Breast epithelium (tissue), 4 donors: ENCODE results near the gene OR8B12. TPM values are rescaled to one million over a fixed set of nuclear protein-coding genes. Genes with fewer than 3 reads are reported as not detected.
"Not testable (repeated sequence)": the region's sequence is repeated elsewhere in the genome, so short reads cannot be mapped to it uniquely, and the experiment has no call there.

Experiments used
- DNase-seq, 2 donors: peaks; one replicate each; pipeline ENCODE4 v3.0.0-alpha.2; 2019; ENCODE audit warnings: low spot score in 2 of 2
- H3K27ac ChIP-seq, 2 donors: fragments of 200-600 bp; sonication (generic) in 1 of 2; one replicate each; pipeline ENCODE4 v1.5.1; 2016 to 2019; ENCODE audit warnings: mild to moderate bottlenecking in 1 of 2
- H3K27me3 ChIP-seq, 2 donors: fragments of 200-600 bp; sonication (generic) in 1 of 2; one replicate each; pipeline versions ENCODE4 v1.5.1 to v1.6.0; 2017 to 2019; ENCODE audit warnings: control low read depth in 1 of 2, mild to moderate bottlenecking in 1 of 2
- H3K36me3 ChIP-seq: fragments of 200-600 bp; one replicate; pipeline ENCODE4 v1.5.1; 2019
- H3K4me1 ChIP-seq, 2 donors: fragments of 200-600 bp; sonication (generic); one replicate each; pipeline ENCODE4 v1.5.1; 2016 to 2019; ENCODE audit warnings: control low read depth in 1 of 2
- H3K4me3 ChIP-seq, 3 donors: fragments of 200-600 bp; sonication (generic); 1 replicate in 2 of 3; 2 replicates in 1 of 3; pipeline ENCODE4 v1.5.1; 2016 to 2019; ENCODE audit warnings: mild to moderate bottlenecking in 3 of 3, moderate library complexity in 2 of 3
- H3K9me3 ChIP-seq, 2 donors: fragments of 200-600 bp; sonication (generic) in 1 of 2; one replicate each; pipeline ENCODE4 v1.5.1; 2016 to 2019; ENCODE audit warnings: control low read depth in 1 of 2
- CTCF ChIP-seq, 3 donors: fragments of 450-650 bp; IDR thresholded peaks; one replicate each; pipeline ENCODE4 v1.5.1; 2016 to 2017; ENCODE audit warnings: antibody characterized with exemption in 3 of 3, mild to moderate bottlenecking in 3 of 3, moderate library complexity in 3 of 3
- POLR2A ChIP-seq: fragments of 450-650 bp; IDR thresholded peaks from one replicate; pipeline ENCODE4 v1.6.1; 2016; ENCODE audit warnings: antibody characterized with exemption, mild to moderate bottlenecking, moderate library complexity
- POLR2AphosphoS5 ChIP-seq, 3 donors: sonication (generic); formaldehyde crosslinking; IDR thresholded peaks; one replicate each; pipeline ENCODE4 v1.6.1; 2017; ENCODE audit warnings: antibody characterized with exemption in 3 of 3
- intact Hi-C: fragments of 100-400 bp; cut with DNase I; formaldehyde crosslinking; loops from one replicate; pipeline ENCODE4 v1.15.1; 2023; ENCODE audit warnings: low total_unique reads
- total RNA-seq, 3 donors: library from RNA; depleted of rRNA; stranded (reverse); fragments of >200 nt; gene quantifications; one replicate each; pipeline ENCODE4 v1.1.0, GENCODE V29; 2016

OR8B12 gene
- total RNA-seq, 3 donors from 2014 or later = not detected

GRCh38 chr11:124517314-124517713 is 26.1 kb downstream of the OR8B12 start:
- no peaks in the 10 kb centered on the region for H3K4me1 ChIP-seq
- no peak overlapping the region for H3K27ac ChIP-seq
- DNase-seq = no peak
- H3K4me3 ChIP-seq = no peak overlapping the region
- H3K27me3 ChIP-seq = no peaks in the 10 kb centered on the region
- no peaks in the 10 kb centered on the region for H3K36me3 ChIP-seq
- intact Hi-C loops = no loop called here
- H3K9me3 ChIP-seq = no peaks in the 10 kb centered on the region
- no peak for TF ChIP-seq POLR2AphosphoS5 (IDR thresholded peaks at IDR 0.05)
- no peak for TF ChIP-seq POLR2A
- no peak for TF ChIP-seq CTCF (IDR thresholded peaks at IDR 0.05)

GRCh38 chr11:124514675-124515074 is 28.8 kb downstream of the OR8B12 start:
- H3K27me3 ChIP-seq, H3K36me3 ChIP-seq, H3K4me3 ChIP-seq, H3K9me3 ChIP-seq, H3K4me1 ChIP-seq, intact Hi-C loops, DNase-seq, H3K27ac ChIP-seq: not testable (repeated sequence)

DNA sequence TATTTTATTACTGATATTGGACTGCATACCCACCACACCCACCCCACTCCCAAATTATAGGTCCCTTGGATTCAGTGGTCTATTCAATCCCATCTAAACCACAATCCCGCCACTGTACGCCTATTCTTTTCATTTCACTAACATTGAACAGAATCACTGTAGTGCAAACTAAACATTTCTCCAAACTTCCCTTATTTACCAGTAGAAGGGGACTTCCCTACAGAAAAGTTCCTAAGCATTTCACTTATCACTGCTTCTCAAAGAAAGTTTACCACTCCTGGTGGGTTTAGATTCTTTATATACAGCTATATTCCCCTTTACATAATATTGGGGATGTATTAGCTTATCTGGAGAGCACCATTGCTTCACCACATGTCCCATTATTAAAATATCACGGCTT is 29.3 kb downstream of the OR8B12 start:
- Histone ChIP-seq H3K36me3 (no peaks in the 10 kb centered on the region), H3K4me1 (no peaks in the 10 kb centered on the region), H3K27me3 (no peaks in the 10 kb centered on the region), H3K4me3 (no peak overlapping the region), H3K27ac (no peak overlapping the region), H3K9me3 (no peaks in the 10 kb centered on the region)
- no peak for TF ChIP-seq POLR2A
- no peak for TF ChIP-seq POLR2AphosphoS5 (IDR thresholded peaks at IDR 0.05)
- intact Hi-C loops = no loop called here
- DNase-seq = no peak

DNA sequence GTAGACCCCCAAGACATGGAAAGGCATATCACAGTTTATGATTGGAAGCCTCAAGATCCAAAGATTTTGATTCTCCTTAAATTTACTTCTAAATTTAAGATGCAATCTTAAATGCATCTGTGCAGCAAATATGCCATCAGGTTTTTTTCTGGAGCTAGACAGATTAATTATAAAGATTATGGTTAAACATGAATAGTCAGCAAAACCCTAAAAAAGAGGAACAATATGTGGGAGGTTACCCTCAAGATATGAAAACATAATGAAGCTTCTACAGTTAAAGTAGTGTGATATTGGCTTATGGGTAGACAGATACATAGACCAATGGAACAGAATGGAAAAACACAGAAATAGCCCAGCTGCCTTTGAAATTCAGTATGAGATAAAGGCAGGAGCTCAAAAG is 31.7 kb downstream of the OR8B12 start:
- no peaks in the 10 kb centered on the region for H3K9me3 ChIP-seq
- TF ChIP-seq POLR2AphosphoS5 (IDR thresholded peaks at IDR 0.05) (no peak), POLR2A (no peak), CTCF (IDR thresholded peaks at IDR 0.05) (no peak)
- no peak overlapping the region for H3K4me3 ChIP-seq
- no peak overlapping the region for H3K27ac ChIP-seq
- H3K36me3 ChIP-seq = no peaks in the 10 kb centered on the region
- no peak for DNase-seq
- H3K4me1 ChIP-seq = no peaks in the 10 kb centered on the region
- H3K27me3 ChIP-seq = no peaks in the 10 kb centered on the region
- intact Hi-C loops = no loop called here

- Histone ChIP-seq H3K36me3 (no peaks in the 10 kb centered on the region), H3K27me3 (no peaks in the 10 kb centered on the region), H3K4me3 (no peak overlapping the region), H3K9me3 (no peaks in the 10 kb centered on the region), H3K4me1 (no peaks in the 10 kb centered on the region), H3K27ac (no peak overlapping the region)
- intact Hi-C loops = no loop called here
- TF ChIP-seq POLR2A = no peak
- TF ChIP-seq CTCF (IDR thresholded peaks at IDR 0.05) = no peak
- TF ChIP-seq POLR2AphosphoS5 (IDR thresholded peaks at IDR 0.05) = no peak
- DNase-seq = no peak
These were observed 33.2 kb downstream of the OR8B12 start for GRCh38 chr11:124510279-124510678.

GRCh38 chr11:124499711-124500110 is 43.7 kb downstream of the OR8B12 start:
- H3K27me3 ChIP-seq = no peaks in the 10 kb centered on the region
- no peaks in the 10 kb centered on the region for H3K36me3 ChIP-seq
- no peak for TF ChIP-seq CTCF (IDR thresholded peaks at IDR 0.05)
- TF ChIP-seq POLR2AphosphoS5 (IDR thresholded peaks at IDR 0.05) = no peak
- H3K27ac ChIP-seq = no peak overlapping the region
- no peak for DNase-seq
- H3K9me3 ChIP-seq = no peaks in the 10 kb centered on the region
- intact Hi-C loops = loop anchor here (5.0 kb wide), 1 partner anchor 338 kb away; no protein-coding TSS in a partner anchor
- no peaks in the 10 kb centered on the region for H3K4me1 ChIP-seq
- H3K4me3 ChIP-seq = no peak overlapping the region
